OCI-LY3 (cell line): ENCODE measurements around the gene PQBP1.

Source experiments
- EZH2phosphoT487 ChIP-seq: fragments of 200-600 bp; shearing (Covaris generic); IDR thresholded peaks from 2 replicates; pipeline ENCODE4 v1.6.1; 2018; ENCODE audit warnings: antibody characterized with exemption, mixed run types, low read depth
- TF ChIP-seq, protein P1 (sequence below): fragments of 200-600, 300-600 bp; sonication (generic); IDR thresholded peaks from 2 replicates; pipeline ENCODE4 v1.5.1; 2014; ENCODE audit warnings: antibody characterized with exemption, low read length, low read depth

DNA sequence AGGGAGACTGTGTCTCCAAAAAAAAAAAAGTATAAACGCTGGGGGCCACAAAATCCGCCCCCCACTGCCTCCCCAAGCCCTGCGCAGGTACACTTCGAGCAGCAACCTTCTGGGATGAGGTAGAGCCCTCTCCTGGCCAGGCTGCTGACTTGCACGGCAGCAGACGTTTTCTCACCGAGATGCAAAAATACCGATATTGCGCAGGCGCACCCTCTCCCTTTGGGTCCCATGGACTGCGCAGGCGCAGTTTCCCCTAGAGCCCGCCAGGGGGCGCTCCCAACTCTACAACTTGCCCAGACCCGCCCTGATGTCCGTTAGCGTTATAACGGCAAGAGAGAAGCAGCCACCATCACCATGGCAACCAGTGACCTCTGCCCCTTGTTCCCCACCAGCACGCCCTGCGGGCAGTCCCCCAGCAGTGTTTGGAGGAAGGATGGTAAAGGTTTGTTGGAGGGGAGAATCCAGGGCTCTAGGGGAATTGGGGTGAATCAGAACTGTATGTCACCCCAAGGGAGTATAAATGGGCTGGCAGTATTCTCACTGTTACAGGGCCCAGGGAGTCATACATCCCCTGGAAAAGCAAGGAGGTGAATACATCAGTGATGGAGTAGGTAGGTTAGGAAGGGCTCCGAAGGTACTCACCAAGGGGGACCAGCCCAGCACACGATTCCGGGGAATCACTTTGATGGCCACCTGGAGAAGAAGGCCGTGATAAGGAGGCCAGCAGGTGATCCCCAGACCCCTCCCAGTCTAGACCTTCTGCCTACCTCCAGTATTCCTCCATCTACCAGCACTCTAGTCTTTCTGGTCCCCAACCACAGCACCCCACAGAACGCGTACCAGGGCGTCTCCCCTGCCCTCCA, 19.6 kb downstream of the PQBP1 start:
- TF ChIP-seq, protein P1, sequence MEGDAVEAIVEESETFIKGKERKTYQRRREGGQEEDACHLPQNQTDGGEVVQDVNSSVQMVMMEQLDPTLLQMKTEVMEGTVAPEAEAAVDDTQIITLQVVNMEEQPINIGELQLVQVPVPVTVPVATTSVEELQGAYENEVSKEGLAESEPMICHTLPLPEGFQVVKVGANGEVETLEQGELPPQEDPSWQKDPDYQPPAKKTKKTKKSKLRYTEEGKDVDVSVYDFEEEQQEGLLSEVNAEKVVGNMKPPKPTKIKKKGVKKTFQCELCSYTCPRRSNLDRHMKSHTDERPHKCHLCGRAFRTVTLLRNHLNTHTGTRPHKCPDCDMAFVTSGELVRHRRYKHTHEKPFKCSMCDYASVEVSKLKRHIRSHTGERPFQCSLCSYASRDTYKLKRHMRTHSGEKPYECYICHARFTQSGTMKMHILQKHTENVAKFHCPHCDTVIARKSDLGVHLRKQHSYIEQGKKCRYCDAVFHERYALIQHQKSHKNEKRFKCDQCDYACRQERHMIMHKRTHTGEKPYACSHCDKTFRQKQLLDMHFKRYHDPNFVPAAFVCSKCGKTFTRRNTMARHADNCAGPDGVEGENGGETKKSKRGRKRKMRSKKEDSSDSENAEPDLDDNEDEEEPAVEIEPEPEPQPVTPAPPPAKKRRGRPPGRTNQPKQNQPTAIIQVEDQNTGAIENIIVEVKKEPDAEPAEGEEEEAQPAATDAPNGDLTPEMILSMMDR: peak; percentile 85
- no peak for TF ChIP-seq EZH2phosphoT487
